NK-92 treated with Interleukin-12 subunit alpha and Interleukin-12 subunit beta, amount 100 ng/mL, for 24 hours (cell line): Measurements from ENCODE around the gene TTLL1.

Experiments used
- DNase-seq: peaks from one replicate; lab custom pipeline; 2025; lab: John Stamatoyannopoulos, UW

The TTLL1 gene

DNA sequence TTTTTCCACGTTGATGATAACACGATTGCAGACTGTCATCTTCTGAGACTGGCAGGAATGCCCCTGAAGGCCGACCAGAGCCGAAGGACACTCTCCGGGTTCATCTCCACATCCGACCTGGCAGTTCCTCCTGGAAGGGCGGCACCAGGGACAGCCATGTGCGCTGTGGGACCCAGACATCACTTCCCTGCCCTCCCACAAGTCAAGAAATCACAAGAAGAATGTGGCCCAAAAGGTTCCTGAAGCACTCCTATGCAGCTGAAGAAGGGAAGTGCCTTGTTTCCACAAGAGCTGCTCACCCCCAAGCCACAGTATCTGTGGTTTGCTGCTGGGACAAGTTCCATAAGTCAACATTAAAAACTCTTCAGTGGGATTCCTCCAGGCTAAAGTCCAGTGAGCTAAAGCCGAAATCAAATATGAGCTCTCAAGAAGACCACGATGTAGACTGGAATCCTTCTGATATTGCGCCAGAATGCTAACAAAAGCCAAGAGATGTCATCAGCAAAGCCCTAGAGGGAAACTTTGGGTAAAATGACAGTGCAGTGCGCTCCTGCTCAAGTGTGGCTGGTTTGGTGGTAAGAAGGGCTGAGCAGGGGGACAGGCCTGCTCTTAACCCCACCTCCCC, 95.4 kb downstream of the TTLL1 start:
- DNase-seq, result no peak

DNA sequence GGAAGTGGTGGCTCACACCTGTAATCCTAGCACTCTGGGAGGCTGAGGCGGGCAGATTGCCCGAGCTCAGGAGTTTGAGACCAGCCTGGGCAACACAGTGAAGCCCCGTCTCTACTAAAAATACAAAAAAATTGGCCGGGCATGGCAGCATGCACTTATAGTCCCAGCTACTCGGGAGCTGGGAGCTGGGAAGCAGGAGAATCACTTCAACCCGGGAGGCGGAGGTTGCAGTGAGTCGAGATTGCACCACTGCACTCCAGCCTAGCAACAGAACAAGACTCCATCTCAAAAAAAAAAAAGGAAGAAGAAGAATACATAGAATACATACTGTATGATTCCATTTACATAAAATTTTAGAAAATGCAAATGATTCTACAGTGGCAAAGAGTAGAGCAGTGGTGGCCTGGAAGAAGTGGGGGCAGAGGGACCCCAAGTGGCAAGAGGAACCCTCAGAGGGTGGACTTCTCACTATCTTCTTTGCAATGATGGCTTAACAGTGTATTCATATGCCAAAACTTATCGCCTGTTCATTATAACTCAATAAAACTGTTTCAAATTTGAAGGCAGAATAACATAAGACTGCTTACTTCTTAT, 96.2 kb downstream of the TTLL1 start:
- no peak for DNase-seq

DNA sequence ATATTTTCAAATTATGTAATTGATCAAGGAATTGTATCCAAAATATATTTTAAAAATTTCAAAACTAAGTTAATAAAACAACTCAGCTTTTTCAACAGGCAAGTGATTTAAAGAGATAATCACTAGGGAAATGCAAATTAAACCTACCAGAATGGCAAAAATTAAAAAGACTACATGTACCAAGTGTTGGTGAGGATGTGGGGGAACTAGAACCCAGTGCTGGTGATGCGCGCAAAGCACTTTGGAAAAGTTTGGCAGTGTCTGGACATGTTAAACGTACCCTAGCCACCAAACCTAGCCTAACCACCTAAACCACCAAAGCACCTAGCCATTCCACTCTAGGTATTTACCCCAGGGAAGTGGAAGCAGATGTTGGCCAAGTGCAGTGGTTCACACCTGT, 97.1 kb downstream of the TTLL1 start:
- no peak for DNase-seq

DNA sequence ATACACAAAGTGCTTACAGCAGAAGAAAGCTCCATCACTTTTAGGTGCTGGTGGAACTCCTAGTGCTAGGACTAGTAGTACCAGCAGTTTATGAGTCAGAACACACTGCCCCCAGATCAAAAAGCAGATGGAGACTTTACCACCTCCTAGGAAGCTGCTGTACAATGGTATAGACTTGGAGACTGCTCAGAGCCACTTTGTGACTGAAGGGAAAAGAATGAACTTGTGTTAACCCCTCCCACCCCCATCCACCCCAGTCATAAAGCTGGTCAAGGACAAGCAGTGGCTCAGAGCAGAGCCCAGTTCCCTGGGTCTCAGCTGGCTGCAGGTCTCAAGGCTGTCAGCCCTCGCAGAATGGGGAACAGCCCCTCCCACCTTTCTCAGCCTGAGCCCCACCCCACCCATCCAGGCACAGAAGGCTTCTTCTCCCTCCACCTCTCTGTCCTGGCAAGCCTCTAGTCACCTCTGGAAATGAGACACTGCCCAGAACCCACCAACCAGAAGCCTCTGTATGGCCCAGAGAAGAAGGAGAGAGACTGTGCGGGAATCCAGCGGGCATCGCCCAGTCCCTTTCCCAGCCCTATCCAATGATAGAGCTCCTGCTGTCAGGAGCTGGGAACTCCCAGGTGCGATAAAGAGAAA, 98.1 kb downstream of the TTLL1 start:
- DNase-seq, result no peak

DNA sequence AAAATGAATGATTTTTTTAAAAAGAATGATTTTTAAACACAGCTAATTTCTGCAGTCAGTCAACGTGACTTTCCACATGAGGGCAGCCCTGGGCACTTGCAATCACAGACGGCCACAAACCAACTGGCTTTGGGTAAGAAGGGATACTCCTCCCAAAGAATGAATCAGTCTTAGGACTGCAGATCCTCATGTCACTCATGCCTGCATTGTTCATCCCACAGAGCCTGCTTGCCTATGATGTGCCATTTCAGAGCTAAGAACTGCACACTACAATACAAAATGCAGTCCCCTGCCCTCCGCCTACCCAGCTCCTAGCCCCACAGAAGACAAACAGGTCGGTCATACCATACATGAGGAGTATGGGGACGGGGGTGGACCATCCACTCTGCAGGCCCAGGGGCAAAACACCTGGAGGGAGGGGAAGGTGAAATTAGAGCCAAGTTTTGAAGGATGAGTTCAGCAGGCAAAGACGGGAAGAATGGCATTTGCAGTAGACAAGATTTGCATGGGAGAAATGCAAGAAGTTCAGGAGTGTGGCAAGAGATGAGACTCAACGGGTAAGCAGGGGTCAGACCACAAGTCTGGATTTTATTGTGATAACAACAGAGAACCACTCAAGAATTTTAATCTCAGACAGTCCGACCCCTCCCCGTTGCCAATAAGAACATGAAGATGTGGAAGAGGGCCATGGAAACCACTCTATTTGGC, 98.9 kb downstream of the TTLL1 start:
- DNase-seq, result no peak
